Measurements from ENCODE around the gene EDAR.

The EDAR gene

GRCh38 chr2:108969856-108970255 is 19.2 kb downstream of the EDAR start:
- no peak for DNase-seq (ENCODE audit: low read depth in 1 of 2, low spot score in 1 of 2)

GRCh38 chr2:108968619-108969018 is 20.4 kb downstream of the EDAR start:
- no peak for DNase-seq (ENCODE audit: low read depth in 1 of 2, low spot score in 1 of 2)

- DNase-seq (ENCODE audit: low read depth in 1 of 2, low spot score in 1 of 2), result no peak
Measured at GRCh38 chr2:108967757-108968156, 21.3 kb downstream of the EDAR start.

GRCh38 chr2:108965540-108966289 is 23.3 kb downstream of the EDAR start:
- peak in 1 of 2 donors; percentile 16 for DNase-seq (ENCODE audit: low read depth in 1 of 2, low spot score in 1 of 2)

- DNase-seq (ENCODE audit: low read depth in 1 of 2, low spot score in 1 of 2), result no peak
Measured at GRCh38 chr2:108963057-108963456, 26.0 kb downstream of the EDAR start.

GRCh38 chr2:108961796-108962195 is 27.2 kb downstream of the EDAR start:
- DNase-seq (ENCODE audit: low read depth in 1 of 2, low spot score in 1 of 2), result no peak

GRCh38 chr2:108960006-108960405 is 29.0 kb downstream of the EDAR start:
- DNase-seq (ENCODE audit: low read depth in 1 of 2, low spot score in 1 of 2), result no peak

- DNase-seq (ENCODE audit: low read depth in 1 of 2, low spot score in 1 of 2), result no peak
Measured at GRCh38 chr2:108959401-108959800, 29.6 kb downstream of the EDAR start.

GRCh38 chr2:108958632-108959341 is 30.2 kb downstream of the EDAR start:
- no peak for DNase-seq (ENCODE audit: low read depth in 1 of 2, low spot score in 1 of 2)

- no peak for DNase-seq (ENCODE audit: low read depth in 1 of 2, low spot score in 1 of 2)
Measured at GRCh38 chr2:108958002-108958401, 31.0 kb downstream of the EDAR start.

GRCh38 chr2:108956375-108956774 is 32.6 kb downstream of the EDAR start:
- DNase-seq (ENCODE audit: low read depth in 1 of 2, low spot score in 1 of 2), result no peak

GRCh38 chr2:108950369-108951135 is 38.5 kb downstream of the EDAR start:
- no peak for DNase-seq (ENCODE audit: low read depth in 1 of 2, low spot score in 1 of 2)

GRCh38 chr2:108949316-108950239 is 39.4 kb downstream of the EDAR start:
- no peak for DNase-seq (ENCODE audit: low read depth in 1 of 2, low spot score in 1 of 2)

- no peak for DNase-seq (ENCODE audit: low read depth in 1 of 2, low spot score in 1 of 2)
Measured at GRCh38 chr2:108947271-108947907, 41.6 kb downstream of the EDAR start.

GRCh38 chr2:108946442-108946841 is 42.6 kb downstream of the EDAR start:
- no peak for DNase-seq (ENCODE audit: low read depth in 1 of 2, low spot score in 1 of 2)

- no peak for DNase-seq (ENCODE audit: low read depth in 1 of 2, low spot score in 1 of 2)
Measured at GRCh38 chr2:108945969-108946368, 43.1 kb downstream of the EDAR start.

GRCh38 chr2:108944601-108945331 is 44.3 kb downstream of the EDAR start:
- DNase-seq (ENCODE audit: low read depth in 1 of 2, low spot score in 1 of 2), result no peak

GRCh38 chr2:108943751-108944150 is 45.3 kb downstream of the EDAR start:
- no peak for DNase-seq (ENCODE audit: low read depth in 1 of 2, low spot score in 1 of 2)

GRCh38 chr2:108942888-108943287 is 46.1 kb downstream of the EDAR start:
- DNase-seq (ENCODE audit: low read depth in 1 of 2, low spot score in 1 of 2), result no peak
